ENCODE data around the gene CARF.

CARF gene, protein sequence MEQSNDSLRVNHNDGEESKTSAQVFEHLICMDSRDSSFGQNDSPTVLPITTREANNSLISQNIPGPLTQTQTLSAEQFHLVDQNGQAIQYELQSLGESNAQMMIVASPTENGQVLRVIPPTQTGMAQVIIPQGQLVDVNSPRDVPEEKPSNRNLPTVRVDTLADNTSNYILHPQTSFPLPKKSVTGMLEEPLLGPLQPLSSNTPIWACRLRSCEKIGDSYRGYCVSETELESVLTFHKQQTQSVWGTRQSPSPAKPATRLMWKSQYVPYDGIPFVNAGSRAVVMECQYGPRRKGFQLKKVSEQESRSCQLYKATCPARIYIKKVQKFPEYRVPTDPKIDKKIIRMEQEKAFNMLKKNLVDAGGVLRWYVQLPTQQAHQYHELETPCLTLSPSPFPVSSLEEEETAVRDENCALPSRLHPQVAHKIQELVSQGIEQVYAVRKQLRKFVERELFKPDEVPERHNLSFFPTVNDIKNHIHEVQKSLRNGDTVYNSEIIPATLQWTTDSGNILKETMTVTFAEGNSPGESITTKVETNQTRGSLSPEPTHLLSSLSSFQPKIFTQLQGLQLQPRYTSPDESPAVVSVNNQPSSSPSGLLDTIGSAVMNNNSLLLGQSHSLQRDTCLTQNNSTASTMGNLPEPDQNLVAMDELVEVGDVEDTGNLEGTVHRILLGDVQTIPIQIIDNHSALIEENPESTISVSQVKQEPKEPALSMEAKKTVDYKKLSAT

DNA sequence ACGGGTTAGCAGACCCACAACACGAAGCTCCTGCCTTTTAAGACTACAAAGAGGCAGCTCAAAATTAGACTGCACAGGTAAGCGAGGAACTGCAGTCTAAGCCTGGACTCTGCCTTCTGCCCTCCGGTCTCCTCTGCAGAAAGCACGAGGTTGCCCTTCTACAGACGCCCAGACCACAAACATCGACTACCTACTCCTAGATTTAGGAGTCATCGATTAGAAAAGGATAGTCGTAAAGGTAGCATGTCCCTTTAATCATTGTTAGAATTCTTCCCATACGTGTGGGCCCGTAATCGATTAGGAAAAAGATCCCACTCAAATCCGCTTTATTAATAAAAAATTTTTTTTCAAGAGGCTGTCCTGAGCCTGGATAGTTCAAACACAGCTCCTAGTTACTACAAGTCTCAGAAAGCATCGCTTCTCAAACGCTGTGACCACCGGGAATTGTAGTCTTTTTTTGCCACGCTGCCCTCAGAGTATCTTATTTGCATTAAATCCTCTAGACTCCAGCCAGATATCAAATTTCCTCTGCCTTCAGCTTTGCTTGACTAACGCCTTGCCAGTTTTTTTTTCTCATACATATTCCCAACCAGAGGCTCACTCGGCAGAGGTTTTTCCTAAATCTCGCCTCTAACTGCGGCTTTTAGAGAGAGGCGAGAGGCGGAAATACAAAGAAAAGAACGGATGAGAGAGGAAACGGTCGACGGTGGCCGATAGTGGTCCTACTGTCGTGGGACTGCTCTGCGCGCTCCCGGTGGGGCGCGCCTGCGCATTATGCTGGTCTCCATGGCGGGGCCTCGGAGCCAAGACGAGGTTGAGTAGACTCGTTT is at the start of gene CARF, which contains the start of gene WDR12:
Gene CARF (plus strand): TSS at position 764 of the 830 bp plus-strand sequence. CDS start 29,628 bp downstream, outside the sequence.
Gene WDR12 (minus strand): TSS at position 162 of the 830 bp plus-strand sequence. CDS start 197 bp downstream, outside the sequence.
- TF ChIP-seq, protein P1, sequence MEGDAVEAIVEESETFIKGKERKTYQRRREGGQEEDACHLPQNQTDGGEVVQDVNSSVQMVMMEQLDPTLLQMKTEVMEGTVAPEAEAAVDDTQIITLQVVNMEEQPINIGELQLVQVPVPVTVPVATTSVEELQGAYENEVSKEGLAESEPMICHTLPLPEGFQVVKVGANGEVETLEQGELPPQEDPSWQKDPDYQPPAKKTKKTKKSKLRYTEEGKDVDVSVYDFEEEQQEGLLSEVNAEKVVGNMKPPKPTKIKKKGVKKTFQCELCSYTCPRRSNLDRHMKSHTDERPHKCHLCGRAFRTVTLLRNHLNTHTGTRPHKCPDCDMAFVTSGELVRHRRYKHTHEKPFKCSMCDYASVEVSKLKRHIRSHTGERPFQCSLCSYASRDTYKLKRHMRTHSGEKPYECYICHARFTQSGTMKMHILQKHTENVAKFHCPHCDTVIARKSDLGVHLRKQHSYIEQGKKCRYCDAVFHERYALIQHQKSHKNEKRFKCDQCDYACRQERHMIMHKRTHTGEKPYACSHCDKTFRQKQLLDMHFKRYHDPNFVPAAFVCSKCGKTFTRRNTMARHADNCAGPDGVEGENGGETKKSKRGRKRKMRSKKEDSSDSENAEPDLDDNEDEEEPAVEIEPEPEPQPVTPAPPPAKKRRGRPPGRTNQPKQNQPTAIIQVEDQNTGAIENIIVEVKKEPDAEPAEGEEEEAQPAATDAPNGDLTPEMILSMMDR (conservative IDR thresholded peaks at IDR 0.05) = no peak
- H3K27ac ChIP-seq = peak within 1 kb of the TSS; percentile 90

DNA sequence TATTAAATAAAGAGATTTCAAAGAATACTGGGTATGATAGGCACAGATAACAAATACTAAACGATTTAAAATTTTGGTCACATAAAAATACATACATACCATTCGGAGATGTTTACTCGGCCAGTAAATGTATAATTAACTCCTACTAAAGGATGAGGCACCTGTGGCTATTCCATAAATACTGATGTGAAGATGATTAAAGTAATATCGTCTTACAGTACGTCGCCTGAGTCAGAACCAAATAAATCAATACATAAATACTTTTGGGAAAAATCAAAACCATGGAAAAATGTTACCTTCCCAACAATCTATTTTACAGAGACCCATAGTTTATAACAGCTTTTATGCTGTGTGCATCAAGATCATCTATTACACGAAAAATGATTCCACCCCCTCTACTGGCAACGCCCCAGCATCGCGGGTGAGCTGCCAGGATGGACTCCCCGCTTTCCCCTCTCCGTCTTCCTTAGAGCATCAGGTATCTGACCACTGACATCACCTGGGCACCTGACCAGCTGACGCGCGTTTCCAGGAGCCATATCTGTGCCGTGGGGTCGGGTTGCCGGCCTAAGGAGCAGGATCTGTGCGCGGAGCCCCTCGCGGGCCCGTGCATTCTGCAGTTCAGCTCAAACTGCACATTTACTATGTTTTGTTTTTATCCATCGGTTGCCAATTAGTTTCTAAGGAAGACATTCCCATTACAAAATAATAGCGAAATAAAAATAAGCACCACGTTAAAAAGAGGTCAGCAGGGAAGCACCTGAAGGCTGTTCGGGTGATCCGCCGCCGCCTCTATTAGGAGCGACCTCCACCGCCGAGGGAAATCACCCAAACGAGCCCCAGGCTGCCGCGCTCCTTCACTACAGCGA is 41.4 kb upstream of the CARF start:
- TF ChIP-seq, protein P1 (conservative IDR thresholded peaks at IDR 0.05) = peak; percentile 45
- peak overlapping the region; percentile 93 for H3K27ac ChIP-seq

DNA sequence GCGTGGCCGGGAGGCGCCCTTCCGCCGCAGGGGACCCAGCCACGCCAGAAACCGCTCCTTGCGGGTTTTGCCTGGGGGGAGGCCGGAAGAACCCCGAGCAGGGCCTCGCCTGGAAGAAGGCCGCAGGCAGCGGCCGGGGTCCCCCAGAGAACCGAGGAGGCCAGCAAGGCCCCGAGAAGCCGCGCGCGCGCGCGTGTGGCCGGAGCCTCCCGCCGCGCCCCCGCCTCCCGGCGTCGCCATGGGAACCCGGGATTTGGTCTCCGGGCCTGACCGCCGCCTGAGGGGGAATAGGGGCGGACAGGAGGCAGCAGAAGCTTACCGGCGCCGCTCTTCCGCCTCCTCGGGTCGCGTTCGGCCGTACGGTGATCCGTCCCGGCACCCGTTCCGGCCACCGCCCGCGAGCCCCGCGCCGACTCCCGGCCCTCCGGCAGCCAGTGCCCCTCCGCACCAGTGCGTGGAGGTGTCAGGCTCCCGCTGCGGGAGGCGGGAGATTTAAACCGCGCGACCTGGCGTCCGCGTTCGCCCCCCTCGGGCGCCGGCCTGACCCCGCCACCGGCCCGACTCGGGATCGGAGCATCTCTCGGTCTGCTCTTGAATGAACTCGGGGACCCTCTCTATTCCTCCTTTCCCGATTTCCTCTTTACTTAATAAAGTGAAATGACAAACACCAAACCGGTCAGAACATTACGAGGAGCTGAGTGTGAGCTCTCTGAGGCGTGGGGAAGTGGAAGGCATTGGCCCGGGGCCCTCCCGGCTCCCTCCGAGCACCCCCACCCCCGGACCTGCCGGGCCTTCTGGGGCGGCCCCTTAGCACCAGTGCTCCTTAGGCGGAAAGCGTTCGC is 40.6 kb upstream of the CARF start, which contains the start of gene ICA1L:
Gene ICA1L (minus strand): TSS at position 467 of the 842 bp plus-strand sequence. CDS start 42,757 bp downstream, outside the sequence.
- TF ChIP-seq, protein P1 (conservative IDR thresholded peaks at IDR 0.05) = no peak
- H3K27ac ChIP-seq = peak within 1 kb of the TSS; percentile 93

DNA sequence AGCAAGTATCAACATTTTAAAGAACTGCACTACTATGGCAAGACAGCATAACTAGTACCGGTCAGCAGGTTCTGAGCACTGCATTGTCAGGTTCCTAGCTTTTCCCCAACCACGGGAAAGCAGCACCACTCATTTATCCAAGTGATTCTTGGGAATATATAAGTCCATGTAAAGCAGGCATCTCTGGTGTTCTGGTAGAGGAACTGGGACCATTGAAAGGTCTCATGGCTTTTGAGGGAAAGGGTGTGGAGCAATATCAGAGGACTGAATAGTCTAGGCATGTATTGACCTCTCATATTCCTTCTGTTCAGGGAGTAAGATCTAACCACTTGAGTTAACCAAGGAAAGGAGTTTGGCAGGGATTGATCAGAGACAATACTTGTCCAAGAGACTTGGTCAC is 34.4 kb upstream of the CARF start:
- TF ChIP-seq, protein P1 (conservative IDR thresholded peaks at IDR 0.05) = no peak
- H3K27ac ChIP-seq = no peak overlapping the region

DNA sequence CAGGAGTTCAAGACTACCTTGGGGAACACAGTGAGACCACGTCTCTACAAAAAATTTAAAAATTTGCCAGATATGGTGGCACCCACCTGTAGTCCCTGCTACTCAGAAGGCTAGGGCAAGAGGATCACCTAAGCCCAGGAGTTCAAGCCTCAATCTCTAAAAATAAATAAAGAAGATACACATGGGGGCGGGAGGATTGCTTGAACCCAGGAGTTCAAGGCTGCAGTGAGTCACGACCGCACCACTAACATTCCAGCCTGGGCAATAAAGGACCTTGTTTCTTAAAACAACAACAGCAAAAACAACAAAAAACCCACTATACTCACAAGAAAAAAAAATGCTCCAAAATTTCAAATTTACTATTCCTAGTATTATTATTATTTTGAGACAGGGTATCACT is 30.5 kb upstream of the CARF start:
- H3K27ac ChIP-seq = no peak overlapping the region
- TF ChIP-seq, protein P1 (conservative IDR thresholded peaks at IDR 0.05) = no peak
